H9 (cell line): ENCODE measurements around the gene EHBP1. TPM values are rescaled to one million over a fixed set of nuclear protein-coding genes. Genes with fewer than 3 reads are reported as not detected.

Experiments used
- DNase-seq: peaks from one replicate; pipeline ENCODE4 v3.0.0-alpha.2; 2017
- H2AFZ ChIP-seq: one replicate; pipeline ENCODE4 v1.6.1; 2013; ENCODE audit warnings: mild to moderate bottlenecking, low read length, control low read depth, moderate library complexity
- H2AK5ac ChIP-seq: 2 replicates; pipeline ENCODE4 v1.6.1; 2013; ENCODE audit warnings: low read length, control low read depth, mixed read lengths; ENCODE audit not compliant: insufficient read length
- H2BK120ac ChIP-seq: one replicate; pipeline ENCODE4 v1.6.1; 2013; ENCODE audit warnings: low read depth, mild to moderate bottlenecking, low read length, control low read depth, inconsistent platforms; ENCODE audit not compliant: poor library complexity, severe bottlenecking
- H2BK12ac ChIP-seq: 2 replicates; pipeline ENCODE4 v1.6.1; 2013; ENCODE audit warnings: low read length, control low read depth, mixed read lengths, low read depth; ENCODE audit not compliant: insufficient read length
- H2BK15ac ChIP-seq: 2 replicates; pipeline ENCODE4 v1.6.1; 2013; ENCODE audit warnings: low read depth, low read length, control low read depth
- H2BK20ac ChIP-seq: one replicate; pipeline ENCODE4 v1.6.1; 2013; ENCODE audit warnings: low read depth, mild to moderate bottlenecking, low read length, control low read depth, inconsistent platforms; ENCODE audit not compliant: poor library complexity, severe bottlenecking
- H2BK5ac ChIP-seq: 2 replicates; pipeline ENCODE4 v1.6.1; 2013; ENCODE audit warnings: low read length, control low read depth, mixed read lengths; ENCODE audit not compliant: insufficient read length
- H3K14ac ChIP-seq: 2 replicates; pipeline ENCODE4 v1.6.1; 2013; ENCODE audit warnings: low read length, control low read depth; ENCODE audit not compliant: insufficient read depth
- H3K18ac ChIP-seq: 2 replicates; pipeline ENCODE4 v1.6.1; 2013; ENCODE audit warnings: low read depth, mild to moderate bottlenecking, mixed read lengths, low read length, control low read depth; ENCODE audit not compliant: insufficient read length
- H3K23ac ChIP-seq: 2 replicates; pipeline ENCODE4 v1.6.1; 2013; ENCODE audit warnings: low read length, control low read depth, mixed read lengths, low read depth; ENCODE audit not compliant: insufficient read length
- H3K23me2 ChIP-seq: 2 replicates; pipeline ENCODE4 v1.6.1; 2013; ENCODE audit warnings: low read depth, mild to moderate bottlenecking, mixed read lengths, low read length, control low read depth; ENCODE audit not compliant: insufficient read length, poor library complexity, severe bottlenecking
- H3K27ac ChIP-seq: 2 replicates; pipeline ENCODE4 v1.5.1; 2013; ENCODE audit warnings: low read length, control low read depth, mixed read lengths, low read depth; ENCODE audit not compliant: insufficient read length
- H3K27me3 ChIP-seq: 2 replicates; pipeline ENCODE4 v1.6.1; 2013; ENCODE audit warnings: low read length, control low read depth, inconsistent platforms; ENCODE audit not compliant: insufficient read depth
- H3K4ac ChIP-seq: 2 replicates; pipeline ENCODE4 v1.6.1; 2013; ENCODE audit warnings: low read depth, mild to moderate bottlenecking, control low read depth, inconsistent platforms, low read length, moderate library complexity
- H3K4me1 ChIP-seq: 2 replicates; pipeline ENCODE4 v1.6.1; 2013; ENCODE audit warnings: low read length, control low read depth, inconsistent platforms; ENCODE audit not compliant: insufficient read depth
- H3K4me2 ChIP-seq: 2 replicates; pipeline ENCODE4 v1.6.1; 2013; ENCODE audit warnings: low read length, control low read depth, mixed read lengths; ENCODE audit not compliant: insufficient read length, insufficient read depth
- H3K56ac ChIP-seq: 2 replicates; pipeline ENCODE4 v1.6.1; 2013; ENCODE audit warnings: low read depth, mild to moderate bottlenecking, mixed read lengths, low read length, control low read depth; ENCODE audit not compliant: insufficient read length
- H3K79me1 ChIP-seq: 2 replicates; pipeline ENCODE4 v1.6.1; 2013; ENCODE audit warnings: low read depth, mild to moderate bottlenecking, moderate library complexity, low read length, control low read depth, inconsistent platforms; ENCODE audit not compliant: insufficient read depth, poor library complexity, severe bottlenecking
- H3K79me2 ChIP-seq: 2 replicates; pipeline ENCODE4 v1.6.1; 2013; ENCODE audit warnings: low read length, control low read depth, inconsistent platforms; ENCODE audit not compliant: insufficient read depth
- H3K9ac ChIP-seq: 2 replicates; pipeline ENCODE4 v1.6.1; 2013; ENCODE audit warnings: low read length, control low read depth, mixed read lengths; ENCODE audit not compliant: insufficient read length; ENCODE audit errors: extremely low read depth
- H3K9me3 ChIP-seq: one replicate; pipeline ENCODE4 v1.6.1; 2013; ENCODE audit warnings: low read depth, low read length, inconsistent platforms; ENCODE audit not compliant: control insufficient read depth
- H3T11ph ChIP-seq: one replicate; pipeline ENCODE4 v1.6.1; 2013; ENCODE audit warnings: mild to moderate bottlenecking, low read length, control low read depth, inconsistent platforms
- H4K20me1 ChIP-seq: one replicate; pipeline ENCODE4 v1.6.1; 2013; ENCODE audit not compliant: control insufficient read depth, insufficient read length, insufficient read depth
- H4K5ac ChIP-seq: 2 replicates; pipeline ENCODE4 v1.6.1; 2013; ENCODE audit warnings: low read depth, mild to moderate bottlenecking, mixed read lengths, low read length, control low read depth; ENCODE audit not compliant: insufficient read length
- H4K8ac ChIP-seq: replicated peaks from 2 replicates; pipeline ENCODE4 v1.6.1; 2013; ENCODE audit warnings: low read length, control low read depth, mixed read lengths, low read depth; ENCODE audit not compliant: insufficient read length
- H4K91ac ChIP-seq: 2 replicates; pipeline ENCODE4 v1.6.1; 2013; ENCODE audit warnings: low read depth, mild to moderate bottlenecking, moderate library complexity, mixed read lengths, low read length, control low read depth; ENCODE audit not compliant: insufficient read length
- H3K27ac Mint-ChIP-seq, 3 experiments: 2 replicates in 2 of 3; 3 replicates in 1 of 3; pipeline ENCODE4 v1.8.0; 2020 to 2021; ENCODE audit warnings: mixed read lengths in 3 of 3, mild to moderate bottlenecking in 1 of 3, moderate library complexity in 1 of 3
- H3K27me3 Mint-ChIP-seq: 2 replicates; pipeline ENCODE4 v1.8.0; 2021; ENCODE audit warnings: low read depth, mild to moderate bottlenecking, moderate library complexity, mixed read lengths
- H3K36me3 Mint-ChIP-seq, 3 experiments: 2 replicates in 2 of 3; 3 replicates in 1 of 3; pipeline ENCODE4 v1.8.0; 2020 to 2021; ENCODE audit warnings: low read depth in 3 of 3, mixed read lengths in 3 of 3; ENCODE audit not compliant: insufficient read depth in 1 of 3
- H3K4me1 Mint-ChIP-seq, 2 experiments: 2 replicates each; pipeline ENCODE4 v1.8.0; 2020; ENCODE audit warnings: mixed read lengths in 2 of 2
- H3K4me3 Mint-ChIP-seq, 2 experiments: 2 replicates in 1 of 2; 3 replicates in 1 of 2; pipeline ENCODE4 v1.8.0; 2020 to 2021; ENCODE audit warnings: mild to moderate bottlenecking in 2 of 2, mixed read lengths in 2 of 2, moderate library complexity in 1 of 2
- H3K9me3 Mint-ChIP-seq, 2 experiments: 2 replicates in 1 of 2; 3 replicates in 1 of 2; pipeline ENCODE4 v1.8.0; 2020; ENCODE audit warnings: mild to moderate bottlenecking in 2 of 2, mixed read lengths in 2 of 2, moderate library complexity in 1 of 2
- WGBS: extraction: QIAGEN DNeasy Blood & Tissue Kit; methylation state at CpG from one replicate; pipeline ENCODE4 v1.1.7; 2013; ENCODE audit warnings: missing lambda C conversion rate, low lambda C conversion rate, mixed read lengths; ENCODE audit not compliant: insufficient read length; ENCODE audit errors: extremely low coverage; 5-methylcytosine and 5-hydroxymethylcytosine counted together
- total RNA-seq: library from RNA; stranded (reverse); gene quantifications from 2 replicates; pipeline ENCODE4 v1.2.1, GENCODE V29; 2021
- TF ChIP-seq, protein P1 (sequence below): fragments of 200-600 bp; sonication (generic); conservative IDR thresholded peaks from 3 replicates; pipeline ENCODE4 v1.8.0; 2021; ENCODE audit warnings: antibody characterized with exemption, mild to moderate bottlenecking

The EHBP1 gene
- total RNA-seq, 1 experiment from 2014 or later, result 35.6 TPM

DNA sequence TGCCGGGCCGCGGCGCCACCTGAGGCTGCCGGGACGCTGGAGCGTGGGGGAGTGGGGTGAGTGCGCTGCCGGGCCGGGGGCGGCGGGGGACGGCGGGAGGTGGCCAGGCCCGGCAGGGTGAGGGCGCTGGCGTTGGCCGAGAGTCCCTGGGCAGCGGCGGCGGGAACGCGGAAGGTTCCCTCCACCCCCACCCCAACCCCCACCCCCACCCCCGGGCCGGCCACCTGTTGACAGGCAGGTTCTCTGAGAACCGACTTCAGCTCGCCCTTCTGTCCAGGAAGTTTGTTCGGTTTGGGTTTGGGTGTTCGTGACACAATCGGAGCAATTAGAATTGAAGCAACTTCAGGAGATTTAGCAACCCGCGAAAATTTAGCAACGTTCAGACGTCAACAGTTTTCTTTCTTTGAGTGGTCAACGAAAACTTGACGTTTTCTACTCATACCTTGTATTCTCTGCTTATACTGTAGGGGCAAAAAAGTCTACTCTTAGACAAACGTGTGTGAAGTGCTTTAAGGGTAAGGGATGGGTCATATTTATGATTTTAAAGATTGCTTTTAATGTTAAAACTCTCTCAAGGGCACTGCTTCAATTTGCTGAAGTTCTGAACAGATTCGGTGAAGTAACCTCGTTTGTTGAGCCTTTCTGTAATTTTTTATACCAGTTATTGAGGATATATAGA is 354.4 kb downstream of the EHBP1 start:
- no peaks in the 10 kb centered on the region for H3K79me1 ChIP-seq
- Mint-ChIP-seq H3K9me3 (peaks cover 0 to 3% of the 10 kb centered on the region in 2 experiments; a peak in 1 of 5 replicates), H3K36me3 (peaks cover 0 to 2% (median 0%) of the 10 kb centered on the region in 3 experiments; a peak in 2 of 7 replicates), H3K4me1 (peaks cover 36 to 44% of the 10 kb centered on the region in 2 experiments), H3K4me3 (peak overlapping the region; percentile 42 to 78), H3K27me3 (peaks cover 98% of the 10 kb centered on the region), H3K27ac (no peak overlapping the region)
- no peak overlapping the region for H4K8ac ChIP-seq
- H3K56ac ChIP-seq, result no peak overlapping the region
- DNase-seq, result peak; percentile 50
- TF ChIP-seq, protein P1, sequence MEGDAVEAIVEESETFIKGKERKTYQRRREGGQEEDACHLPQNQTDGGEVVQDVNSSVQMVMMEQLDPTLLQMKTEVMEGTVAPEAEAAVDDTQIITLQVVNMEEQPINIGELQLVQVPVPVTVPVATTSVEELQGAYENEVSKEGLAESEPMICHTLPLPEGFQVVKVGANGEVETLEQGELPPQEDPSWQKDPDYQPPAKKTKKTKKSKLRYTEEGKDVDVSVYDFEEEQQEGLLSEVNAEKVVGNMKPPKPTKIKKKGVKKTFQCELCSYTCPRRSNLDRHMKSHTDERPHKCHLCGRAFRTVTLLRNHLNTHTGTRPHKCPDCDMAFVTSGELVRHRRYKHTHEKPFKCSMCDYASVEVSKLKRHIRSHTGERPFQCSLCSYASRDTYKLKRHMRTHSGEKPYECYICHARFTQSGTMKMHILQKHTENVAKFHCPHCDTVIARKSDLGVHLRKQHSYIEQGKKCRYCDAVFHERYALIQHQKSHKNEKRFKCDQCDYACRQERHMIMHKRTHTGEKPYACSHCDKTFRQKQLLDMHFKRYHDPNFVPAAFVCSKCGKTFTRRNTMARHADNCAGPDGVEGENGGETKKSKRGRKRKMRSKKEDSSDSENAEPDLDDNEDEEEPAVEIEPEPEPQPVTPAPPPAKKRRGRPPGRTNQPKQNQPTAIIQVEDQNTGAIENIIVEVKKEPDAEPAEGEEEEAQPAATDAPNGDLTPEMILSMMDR, result no peak
- H2BK120ac ChIP-seq, result no peak overlapping the region
- no peak overlapping the region for H4K91ac ChIP-seq
- no peak overlapping the region for H3T11ph ChIP-seq
- no peak overlapping the region for H2BK15ac ChIP-seq
- no peak overlapping the region for H3K18ac ChIP-seq
- no peak overlapping the region for H3K27ac ChIP-seq
- peaks cover 7% of the 10 kb centered on the region; the same call in 1 of the 2 replicates for H3K4me1 ChIP-seq
- no peak overlapping the region for H2AFZ ChIP-seq
- peaks cover 50% of the 10 kb centered on the region for H3K27me3 ChIP-seq
- peaks cover 31% of the 10 kb centered on the region for H3K23me2 ChIP-seq
- H3K9ac ChIP-seq, result no peak overlapping the region
- H4K20me1 ChIP-seq, result no peaks in the 10 kb centered on the region
- H2AK5ac ChIP-seq, result no peak overlapping the region
- H2BK5ac ChIP-seq, result no peak overlapping the region
- H2BK12ac ChIP-seq, result no peak overlapping the region
- no peak overlapping the region for H3K4ac ChIP-seq
- no peak overlapping the region for H4K5ac ChIP-seq
- H2BK20ac ChIP-seq, result no peak overlapping the region
- peak overlapping the region; percentile 74 for H3K4me2 ChIP-seq
- H3K23ac ChIP-seq, result no peak overlapping the region
- no peaks in the 10 kb centered on the region for H3K9me3 ChIP-seq
- no peaks in the 10 kb centered on the region for H3K79me2 ChIP-seq
- H3K14ac ChIP-seq, result no peak overlapping the region
- no CpG with 5 or more reads among the region's 39 CpGs for WGBS
